ENCODE measurements around the gene LASP1.

GRCh38 chr17:38848557-38848891, 21.3 kb upstream of the LASP1 start:
- TF ChIP-seq MYC (IDR thresholded peaks at IDR 0.05; ENCODE audit: low read depth, low read length), result no peak
- no peak for TF ChIP-seq CTCF (IDR thresholded peaks at IDR 0.05; ENCODE audit: low read depth, low read length)
- TF ChIP-seq POLR2A (IDR thresholded peaks at IDR 0.05; ENCODE audit: extremely low read depth, insufficient read length), result no peak
- no peak for TF ChIP-seq MAX (IDR thresholded peaks at IDR 0.05; ENCODE audit: low read depth, low read length)
